Left cardiac atrium (tissue), 4 donors: ENCODE results near the gene TGDS. TPM values are rescaled to one million over a fixed set of nuclear protein-coding genes. Genes with fewer than 3 reads are reported as not detected.

Source experiments
- ATAC-seq, 2 donors: fragments of 200-7000 bp; cut with Tn5 transposase; one replicate each; pipeline ENCODE4 v1.9.1; 2020; ENCODE audit warnings: mild to moderate bottlenecking in 2 of 2, moderate library complexity in 2 of 2
- DNase-seq: peaks from one replicate; pipeline ENCODE4 v3.0.0-alpha.2; 2020
- intact Hi-C, 2 donors: fragments of 100-400 bp; cut with DNase I; formaldehyde crosslinking; loops; one replicate each; pipeline versions ENCODE4 v1.14.1 to v1.15.1; 2022 to 2023
- total RNA-seq, 2 donors: library from RNA; stranded (reverse); fragmentation: NEBNext Ultra II Directional; extraction: Animal tissue kit (Norgen Biotek cat#: 25700); gene quantifications; one replicate each; pipeline ENCODE4 v1.2.1, GENCODE V29; 2021
- donor health status: DM: no; HTN: yes; CAD: no.
- donor health status: DM: no; HTN: yes; CAD: no; lungs with severe emphysema.
- donor health status: DM: yes; HTN: yes; CAD: no.
- donor health status: Dilated cardiomyopathy.

TGDS gene
- total RNA-seq, 2 donors from 2014 or later, result 4.8 to 6.0 TPM

DNA sequence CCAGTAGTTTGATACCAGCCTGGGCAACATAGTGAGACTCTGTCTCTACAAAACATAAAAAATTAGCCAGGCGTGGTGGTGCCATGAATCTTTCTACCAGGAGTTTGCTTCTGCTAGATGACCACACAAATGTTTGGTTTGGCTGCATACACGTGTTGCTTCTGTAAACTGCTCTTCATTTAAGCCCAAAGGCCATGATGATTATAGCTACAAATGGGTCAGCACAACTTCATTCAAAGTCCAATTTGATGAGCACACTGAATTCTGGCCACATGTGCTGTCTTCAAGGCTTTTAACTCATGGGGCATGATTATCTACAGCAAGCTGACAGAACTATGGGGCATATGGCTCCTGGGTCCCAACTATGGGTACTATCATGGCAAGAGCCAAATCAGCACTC lies 70.2 kb downstream of the TGDS start:
- ATAC-seq, result no peak

DNA sequence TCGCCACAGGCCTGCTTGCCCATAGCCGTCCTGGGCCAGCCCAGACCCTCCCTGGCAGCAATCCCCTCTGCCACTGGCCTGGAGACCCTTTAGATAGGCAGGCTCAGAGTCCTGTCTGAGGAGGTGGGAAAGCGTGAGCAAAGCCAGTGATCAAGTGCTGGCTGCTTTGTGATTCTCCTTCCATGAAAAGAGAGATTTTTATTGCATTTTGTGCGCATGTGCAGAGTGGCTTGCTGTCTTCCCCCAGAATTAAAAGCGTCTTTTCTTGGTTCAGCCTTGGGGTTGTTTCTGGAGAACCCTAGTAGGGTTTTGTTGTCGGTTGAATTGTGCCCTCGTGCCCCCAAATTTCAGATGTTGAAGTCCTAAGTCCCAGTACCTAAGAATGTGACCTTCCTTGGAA lies 71.5 kb downstream of the TGDS start:
- intact Hi-C loops, result no loop called here

More for the DNA sequence above, 70.2 kb downstream of the TGDS start:
- DNase-seq, result no peak
- intact Hi-C loops, result no loop called here

More for the DNA sequence above, 71.5 kb downstream of the TGDS start:
- no peak for ATAC-seq
- DNase-seq, result no peak

Other genes starting within 250 kb of the TGDS start
- under 1 TPM; 0.09 to 0.26 TPM for gene DCT, start 116.5 kb downstream of the TGDS start, total RNA-seq
- gene GPR180, start 5.7 kb upstream of the TGDS start, total RNA-seq, result 1 to 10 TPM; 4.9 TPM
- gene SOX21, start 116.4 kb upstream of the TGDS start, total RNA-seq, result not detected